Body of pancreas (tissue), 4 donors: ENCODE data around the gene IL3. TPM values are rescaled to one million over a fixed set of nuclear protein-coding genes. Genes with fewer than 3 reads are reported as not detected.
"Not testable (repeated sequence)": the region's sequence is repeated elsewhere in the genome, so short reads cannot be mapped to it uniquely, and the experiment has no call there.

Experiments used
- ATAC-seq: fragments of 150-250 bp; one replicate; pipeline ENCODE4 v1.9.1; 2016
- DNase-seq, 4 donors: peaks; one replicate each; pipeline ENCODE4 v3.0.0-alpha.2; 2019
- H3K27ac ChIP-seq, 4 donors: fragments of 200-600 bp; sonication (generic); 1 replicate in 3 of 4; 2 replicates in 1 of 4; pipeline versions ENCODE4 v1.5.1 to v1.6.1; 2016 to 2019; ENCODE audit warnings: mild to moderate bottlenecking in 1 of 4, mixed read lengths in 1 of 4, moderate library complexity in 1 of 4
- H3K27me3 ChIP-seq, 2 donors: fragments of 200-600 bp; sonication (generic); one replicate each; pipeline ENCODE4 v1.6.0; 2016; ENCODE audit warnings: mild to moderate bottlenecking in 1 of 2
- H3K36me3 ChIP-seq, 2 donors: fragments of 200-600 bp; sonication (generic); replicated peaks in 1 of 2; 2 replicates each; pipeline ENCODE4 v1.5.1; 2016; ENCODE audit warnings: low read depth in 2 of 2; ENCODE audit not compliant: insufficient read depth in 1 of 2
- H3K4me1 ChIP-seq: fragments of 200-600 bp; sonication (generic); one replicate; pipeline ENCODE4 v1.6.0; 2016
- H3K4me3 ChIP-seq, 2 donors: fragments of 200-600 bp; sonication (generic); 1 replicate in 1 of 2; 2 replicates in 1 of 2; pipeline ENCODE4 v1.5.1; 2016 to 2019
- H3K9me3 ChIP-seq, 3 donors: fragments of 200-600 bp; sonication (generic); 1 replicate in 2 of 3; 2 replicates in 1 of 3; pipeline ENCODE4 v1.5.1; 2016
- CTCF ChIP-seq, 7 experiments: fragments of 450-650 bp in 4 of 7; fragments of 200-600 bp in 3 of 7; sonication (generic) in 3 of 7; IDR thresholded peaks; one replicate each; pipeline ENCODE4 v1.5.1; 2016 to 2019; ENCODE audit warnings: antibody characterized with exemption in 7 of 7
- POLR2A ChIP-seq, 3 donors: fragments of 450-650 bp; IDR thresholded peaks; one replicate each; pipeline ENCODE4 v1.6.1; 2016; ENCODE audit warnings: antibody characterized with exemption in 3 of 3, mild to moderate bottlenecking in 2 of 3
- WGBS, 2 donors: methylation state at CpG; one replicate each; pipeline ENCODE4 v1.1.5; 2017; 5-methylcytosine and 5-hydroxymethylcytosine counted together
- intact Hi-C: fragments of 100-400 bp; cut with DNase I; formaldehyde crosslinking; loops from one replicate; pipeline ENCODE4 v1.15.1; 2023
- total RNA-seq, 2 donors: library from RNA; depleted of rRNA; stranded (reverse); fragments of >200 nt; gene quantifications; one replicate each; pipeline ENCODE4 v1.1.0, GENCODE V29; 2016

IL3 gene
- total RNA-seq, 2 donors from 2014 or later, result not detected

- no peak overlapping the region for H3K4me3 ChIP-seq
- H3K9me3 ChIP-seq, result no peaks in the 10 kb centered on the region
- TF ChIP-seq CTCF (IDR thresholded peaks at IDR 0.05) (no peak), POLR2A (IDR thresholded peaks at IDR 0.05) (no peak)
- no peaks in the 10 kb centered on the region for H3K36me3 ChIP-seq
- H3K4me1 ChIP-seq, result peaks cover 15% of the 10 kb centered on the region
- no peaks in the 10 kb centered on the region for H3K27me3 ChIP-seq
- DNase-seq (no peak), ATAC-seq (no peak)
- H3K27ac ChIP-seq, result no peak overlapping the region
- intact Hi-C loops, result no loop called here
These were observed 44.1 kb downstream of the IL3 start for GRCh38 chr5:132104556-132104955.

- no peak overlapping the region for H3K27ac ChIP-seq
- H3K4me1 ChIP-seq, result peaks cover 15% of the 10 kb centered on the region
- no peaks in the 10 kb centered on the region for H3K36me3 ChIP-seq
- DNase-seq (no peak), ATAC-seq (no peak)
- H3K27me3 ChIP-seq, result no peaks in the 10 kb centered on the region
- no peaks in the 10 kb centered on the region for H3K9me3 ChIP-seq
- 83 to 84% methylated on average over 3 of the region's 3 CpGs for WGBS, 2 donors
- TF ChIP-seq CTCF (IDR thresholded peaks at IDR 0.05) (no peak), POLR2A (IDR thresholded peaks at IDR 0.05) (no peak)
- intact Hi-C loops, result no loop called here
- H3K4me3 ChIP-seq, result no peak overlapping the region
These were observed 45.2 kb downstream of the IL3 start for GRCh38 chr5:132105688-132106087.

GRCh38 chr5:132108495-132108894 is 48.0 kb downstream of the IL3 start:
- 100% methylated on average over 1 of the region's 1 CpG for WGBS, 2 donors
- H3K4me1 ChIP-seq, intact Hi-C loops: not testable (repeated sequence)

GRCh38 chr5:132108957-132109356 is 48.5 kb downstream of the IL3 start:
- 85 to 90% methylated on average over 4 of the region's 4 CpGs for WGBS, 2 donors
- H3K4me1 ChIP-seq, H3K27ac ChIP-seq, H3K27me3 ChIP-seq, H3K36me3 ChIP-seq, H3K9me3 ChIP-seq, intact Hi-C loops, H3K4me3 ChIP-seq, ATAC-seq, DNase-seq: not testable (repeated sequence)

More at GRCh38 chr5:132108495-132108894, 48.0 kb downstream of the IL3 start:
- H3K27ac ChIP-seq, ATAC-seq, H3K4me3 ChIP-seq, H3K36me3 ChIP-seq, H3K9me3 ChIP-seq, H3K27me3 ChIP-seq, DNase-seq: not testable (repeated sequence)

GRCh38 chr5:132109494-132110053 is 49.1 kb downstream of the IL3 start:
- no peak for DNase-seq
- TF ChIP-seq CTCF (IDR thresholded peaks at IDR 0.05) (no peak), POLR2A (IDR thresholded peaks at IDR 0.05) (no peak)
- no peaks in the 10 kb centered on the region for H3K9me3 ChIP-seq
- WGBS, 2 donors, result 58 to 74% methylated on average over 3 of the region's 3 CpGs
- intact Hi-C loops, result no loop called here
- no peaks in the 10 kb centered on the region for H3K27me3 ChIP-seq
- no peak overlapping the region for H3K4me3 ChIP-seq
- H3K4me1 ChIP-seq, result no peaks in the 10 kb centered on the region
- H3K27ac ChIP-seq, result no peak overlapping the region
- H3K36me3 ChIP-seq, result no peaks in the 10 kb centered on the region
- no peak for ATAC-seq

- Histone ChIP-seq H3K36me3 (no peaks in the 10 kb centered on the region), H3K27me3 (no peaks in the 10 kb centered on the region), H3K4me3 (no peak overlapping the region), H3K4me1 (no peaks in the 10 kb centered on the region), H3K27ac (no peak overlapping the region), H3K9me3 (no peaks in the 10 kb centered on the region)
- ATAC-seq (no peak), DNase-seq (no peak)
- intact Hi-C loops, result no loop called here
- WGBS, 2 donors, result 64 to 68% methylated on average over 3 of the region's 3 CpGs
- TF ChIP-seq POLR2A (IDR thresholded peaks at IDR 0.05), result no peak
- no peak for TF ChIP-seq CTCF (IDR thresholded peaks at IDR 0.05)
These were observed 49.7 kb downstream of the IL3 start for GRCh38 chr5:132110195-132110594.
